ENCODE measurements around the gene RMDN3. TPM values are rescaled to one million over a fixed set of nuclear protein-coding genes. Genes with fewer than 3 reads are reported as not detected.

The RMDN3 gene
- total RNA-seq, 1 experiment from 2014 or later = 23.5 TPM

GRCh38 chr15:40722934-40723333 lies 32.1 kb downstream of the RMDN3 start:
- CTCF ChIA-PET = interaction anchor here (0.7 kb wide), 1 partner anchor 18 kb away, joined by 3 read pairs; no protein-coding TSS in a partner anchor
- H3K36me3 Mint-ChIP-seq (ENCODE audit: insufficient read depth, unreplicated experiment) = no peaks in the 10 kb centered on the region
- H3K27me3 Mint-ChIP-seq (ENCODE audit: unreplicated experiment) = no peaks in the 10 kb centered on the region
- no peak overlapping the region for H3K27ac Mint-ChIP-seq (ENCODE audit: unreplicated experiment)
- BruUV-seq (replicated peaks) = no TSS peak
- H3K4me1 Mint-ChIP-seq (ENCODE audit: low read depth, unreplicated experiment) = no peaks in the 10 kb centered on the region
- no peak for DNase-seq
- no peak overlapping the region for H3K4me3 Mint-ChIP-seq (ENCODE audit: low read depth, unreplicated experiment)
- no peaks in the 10 kb centered on the region for H3K9me3 Mint-ChIP-seq (ENCODE audit: low read depth, unreplicated experiment)
- intact Hi-C loops (cut with micrococcal nuclease; ENCODE audit: unreplicated experiment) = no loop called here
- TF ChIP-seq CTCF (IDR thresholded peaks at IDR 0.05; ENCODE audit: unreplicated experiment) = no peak

- Mint-ChIP-seq H3K4me1 (ENCODE audit: low read depth, unreplicated experiment) (no peaks in the 10 kb centered on the region), H3K27me3 (ENCODE audit: unreplicated experiment) (no peaks in the 10 kb centered on the region), H3K36me3 (ENCODE audit: insufficient read depth, unreplicated experiment) (no peaks in the 10 kb centered on the region), H3K4me3 (ENCODE audit: low read depth, unreplicated experiment) (no peak overlapping the region), H3K27ac (ENCODE audit: unreplicated experiment) (no peak overlapping the region), H3K9me3 (ENCODE audit: low read depth, unreplicated experiment) (no peaks in the 10 kb centered on the region)
- TF ChIP-seq CTCF (IDR thresholded peaks at IDR 0.05; ENCODE audit: unreplicated experiment) = no peak
- BruUV-seq (replicated peaks) = no TSS peak
- intact Hi-C loops (cut with micrococcal nuclease; ENCODE audit: unreplicated experiment) = no loop called here
- no peak for DNase-seq
- CTCF ChIA-PET = interaction anchor here (0.7 kb wide), 1 partner anchor 18 kb away, joined by 3 read pairs; no protein-coding TSS in a partner anchor
Observed at GRCh38 chr15:40722354-40722753, 32.7 kb downstream of the RMDN3 start.

GRCh38 chr15:40721701-40722100 lies 33.4 kb downstream of the RMDN3 start:
- CTCF ChIA-PET = interaction anchor here (0.5 to 0.6 kb wide), 2 partner anchors 79 to 112 kb away, joined by 3 to 7 read pairs; no protein-coding TSS in a partner anchor
- no peaks in the 10 kb centered on the region for H3K4me1 Mint-ChIP-seq (ENCODE audit: low read depth, unreplicated experiment)
- no peaks in the 10 kb centered on the region for H3K9me3 Mint-ChIP-seq (ENCODE audit: low read depth, unreplicated experiment)
- DNase-seq = no peak
- intact Hi-C loops (cut with micrococcal nuclease; ENCODE audit: unreplicated experiment) = no loop called here
- H3K27me3 Mint-ChIP-seq (ENCODE audit: unreplicated experiment) = no peaks in the 10 kb centered on the region
- no peak for TF ChIP-seq CTCF (IDR thresholded peaks at IDR 0.05; ENCODE audit: unreplicated experiment)
- no peaks in the 10 kb centered on the region for H3K36me3 Mint-ChIP-seq (ENCODE audit: insufficient read depth, unreplicated experiment)
- no peak overlapping the region for H3K4me3 Mint-ChIP-seq (ENCODE audit: low read depth, unreplicated experiment)
- no peak overlapping the region for H3K27ac Mint-ChIP-seq (ENCODE audit: unreplicated experiment)
- no TSS peak for BruUV-seq (replicated peaks)

- no peak for TF ChIP-seq CTCF (IDR thresholded peaks at IDR 0.05; ENCODE audit: unreplicated experiment)
- no peak for DNase-seq
- Mint-ChIP-seq H3K36me3 (ENCODE audit: insufficient read depth, unreplicated experiment) (no peaks in the 10 kb centered on the region), H3K4me3 (ENCODE audit: low read depth, unreplicated experiment) (no peak overlapping the region), H3K9me3 (ENCODE audit: low read depth, unreplicated experiment) (no peaks in the 10 kb centered on the region), H3K4me1 (ENCODE audit: low read depth, unreplicated experiment) (no peaks in the 10 kb centered on the region), H3K27me3 (ENCODE audit: unreplicated experiment) (no peaks in the 10 kb centered on the region), H3K27ac (ENCODE audit: unreplicated experiment) (no peak overlapping the region)
- CTCF ChIA-PET = no interaction called here
- no TSS peak for BruUV-seq (replicated peaks)
- intact Hi-C loops (cut with micrococcal nuclease; ENCODE audit: unreplicated experiment) = no loop called here
Observed at GRCh38 chr15:40716165-40716564, 38.9 kb downstream of the RMDN3 start.
